NCI-H82 treated with DMSO at 0.1 percent for 48 hours (cell line): ENCODE results near the gene PGLYRP2.

Source experiments
- DNase-seq: peaks from one replicate; lab custom pipeline; 2025; ENCODE audit not compliant: unreplicated experiment; lab: John Stamatoyannopoulos, UW

PGLYRP2 gene

GRCh38 chr19:15427350-15427700 is 52.0 kb downstream of the PGLYRP2 start:
- no peak for DNase-seq

- DNase-seq: no peak
Measured at GRCh38 chr19:15426485-15427349, 52.6 kb downstream of the PGLYRP2 start.

GRCh38 chr19:15425321-15425950 is 53.9 kb downstream of the PGLYRP2 start:
- no peak for DNase-seq

- no peak for DNase-seq
Measured at GRCh38 chr19:15424692-15425272, 54.5 kb downstream of the PGLYRP2 start.

GRCh38 chr19:15424121-15424520 is 55.2 kb downstream of the PGLYRP2 start:
- DNase-seq: no peak

- DNase-seq: no peak
Measured at GRCh38 chr19:15423130-15423529, 56.2 kb downstream of the PGLYRP2 start.

- no peak for DNase-seq
Measured at GRCh38 chr19:15422296-15423075, 56.8 kb downstream of the PGLYRP2 start.

GRCh38 chr19:15421721-15422260 is 57.5 kb downstream of the PGLYRP2 start:
- DNase-seq: no peak

GRCh38 chr19:15421136-15421695 is 58.1 kb downstream of the PGLYRP2 start:
- no peak for DNase-seq

GRCh38 chr19:15419413-15420025 is 59.8 kb downstream of the PGLYRP2 start:
- no peak for DNase-seq
